Measurements from ENCODE around the gene DCAF4.
"Not testable (repeated sequence)": the region's sequence is repeated elsewhere in the genome, so short reads cannot be mapped to it uniquely, and the experiment has no call there.

DCAF4 gene

DNA sequence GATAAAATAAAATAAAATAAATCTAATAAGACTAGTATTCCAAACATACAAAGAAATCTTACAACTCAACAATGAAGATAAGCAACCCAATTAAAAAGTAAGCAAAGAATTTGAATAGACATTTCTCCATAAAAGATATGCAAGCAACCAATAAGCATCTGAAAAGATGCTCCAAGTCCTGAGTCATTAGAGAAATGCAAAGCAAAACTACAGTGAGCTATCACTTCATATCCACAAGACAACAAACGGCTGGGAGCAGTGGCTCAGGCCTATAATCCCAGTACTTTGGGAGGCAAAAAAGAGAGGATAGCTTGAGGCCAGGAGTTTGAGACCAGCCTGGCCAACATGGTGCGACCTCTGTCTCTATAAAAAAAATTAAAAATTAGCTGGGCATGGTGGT lies 73.8 kb downstream of the DCAF4 start:
- no peak overlapping the region for H3K4me3 ChIP-seq (ENCODE audit: low read depth, low read length)
- no peak for TF ChIP-seq CTCF (IDR thresholded peaks at IDR 0.05; ENCODE audit: low read depth, low read length, missing control alignments)
- in situ Hi-C loops (cut with HindIII; ENCODE audit: low sequenced_read_pairs): no loop called here
- DNase-seq (ENCODE audit: low read depth): no peak

DNA sequence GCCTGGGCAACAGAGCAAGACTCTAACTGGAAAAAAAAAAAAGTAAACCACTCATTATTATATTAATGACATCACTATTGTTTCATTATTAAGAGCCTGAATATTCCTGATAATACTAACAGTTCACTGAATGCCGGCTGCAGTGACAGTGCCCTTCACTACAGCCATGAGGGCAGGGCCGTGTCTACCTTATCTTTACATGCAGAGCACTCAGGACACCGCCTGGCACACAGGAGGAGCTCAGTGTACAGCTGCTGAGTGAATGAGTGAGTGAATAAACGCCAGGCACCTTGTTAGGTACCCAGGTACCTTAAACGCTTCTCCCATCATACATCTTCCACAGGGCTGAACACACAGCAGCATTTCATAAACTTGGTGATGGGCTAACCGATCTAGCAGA lies 77.4 kb downstream of the DCAF4 start:
- in situ Hi-C loops (cut with HindIII; ENCODE audit: low sequenced_read_pairs): no loop called here
- no peak overlapping the region for H3K4me3 ChIP-seq (ENCODE audit: low read depth, low read length)
- TF ChIP-seq CTCF (IDR thresholded peaks at IDR 0.05; ENCODE audit: low read depth, low read length, missing control alignments): no peak
- DNase-seq (ENCODE audit: low read depth): no peak

DNA sequence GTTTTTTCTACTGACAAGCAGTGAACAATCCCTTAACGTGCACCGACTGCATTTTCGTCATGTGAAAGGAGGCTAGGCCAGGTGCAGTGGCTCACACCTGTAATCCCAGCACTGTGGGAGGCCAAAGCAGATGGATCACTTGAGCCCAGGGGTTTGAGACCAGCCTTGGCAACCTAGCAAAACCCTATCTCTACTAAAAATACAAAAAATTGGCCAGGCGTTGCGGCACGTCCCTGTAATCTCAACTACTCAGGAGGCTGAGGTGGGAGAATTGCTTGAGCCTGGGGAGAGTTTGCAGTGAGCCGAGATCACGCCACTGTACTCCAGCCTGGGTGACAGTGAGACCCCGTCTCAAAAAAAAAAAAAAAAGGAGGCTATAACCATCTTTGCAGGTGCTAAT lies 78.4 kb downstream of the DCAF4 start:
- DNase-seq (ENCODE audit: low read depth); in situ Hi-C loops (cut with HindIII; ENCODE audit: low sequenced_read_pairs): not testable (repeated sequence)

DNA sequence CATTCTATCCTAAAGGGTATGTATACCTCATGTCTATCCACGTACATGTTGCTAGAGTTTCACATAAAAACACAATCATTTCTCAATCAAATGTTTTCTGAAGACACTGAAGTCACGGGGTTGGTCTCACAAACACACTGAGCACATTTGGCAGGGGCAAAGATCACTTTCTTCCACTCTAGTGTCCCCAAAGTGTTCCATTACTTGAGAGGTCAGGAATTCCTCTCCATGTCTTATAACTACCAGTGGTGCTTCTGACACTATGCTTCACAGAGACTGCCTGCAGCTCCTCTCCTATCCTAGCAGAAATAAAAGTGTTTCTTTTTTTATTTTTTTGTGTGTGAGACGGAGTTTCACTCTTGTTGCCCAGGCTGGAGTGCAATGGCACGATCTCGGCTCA lies 81.6 kb downstream of the DCAF4 start:
- H3K4me3 ChIP-seq (ENCODE audit: low read depth, low read length): no peak overlapping the region
- DNase-seq (ENCODE audit: low read depth): no peak
- TF ChIP-seq CTCF (IDR thresholded peaks at IDR 0.05; ENCODE audit: low read depth, low read length, missing control alignments): no peak
- in situ Hi-C loops (cut with HindIII; ENCODE audit: low sequenced_read_pairs): no loop called here

More for the DNA sequence above, 78.4 kb downstream of the DCAF4 start:
- not testable (repeated sequence) for H3K4me3 ChIP-seq (ENCODE audit: low read depth, low read length)

DNA sequence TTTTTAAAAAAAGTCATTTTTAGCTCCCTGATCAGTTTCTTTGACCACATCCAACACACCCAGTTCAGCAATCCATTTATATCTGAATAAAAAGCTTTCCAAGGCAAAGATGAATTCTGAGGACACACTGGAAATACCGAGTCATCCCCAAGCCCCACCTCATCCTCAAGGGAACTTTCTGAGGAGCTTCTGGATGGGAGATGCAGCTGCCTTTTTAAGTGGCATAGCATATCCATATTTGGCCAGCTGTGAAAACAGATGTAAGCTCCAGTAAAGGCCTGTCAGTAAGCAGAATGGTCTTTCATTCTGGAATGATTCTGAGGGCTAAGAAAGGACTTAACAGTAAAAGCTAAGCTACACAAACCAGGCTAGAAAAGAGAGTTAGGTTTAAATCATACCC lies 82.2 kb downstream of the DCAF4 start:
- in situ Hi-C loops (cut with HindIII; ENCODE audit: low sequenced_read_pairs): no loop called here
- no peak overlapping the region for H3K4me3 ChIP-seq (ENCODE audit: low read depth, low read length)
- peak; percentile 4 for DNase-seq (ENCODE audit: low read depth)
- no peak for TF ChIP-seq CTCF (IDR thresholded peaks at IDR 0.05; ENCODE audit: low read depth, low read length, missing control alignments)

All from astrocyte of the cerebellum (primary cell).